ENCODE results near the gene KIAA0319L.
"Not testable (repeated sequence)": the region's sequence is repeated elsewhere in the genome, so short reads cannot be mapped to it uniquely, and the experiment has no call there.

Gene KIAA0319L

DNA sequence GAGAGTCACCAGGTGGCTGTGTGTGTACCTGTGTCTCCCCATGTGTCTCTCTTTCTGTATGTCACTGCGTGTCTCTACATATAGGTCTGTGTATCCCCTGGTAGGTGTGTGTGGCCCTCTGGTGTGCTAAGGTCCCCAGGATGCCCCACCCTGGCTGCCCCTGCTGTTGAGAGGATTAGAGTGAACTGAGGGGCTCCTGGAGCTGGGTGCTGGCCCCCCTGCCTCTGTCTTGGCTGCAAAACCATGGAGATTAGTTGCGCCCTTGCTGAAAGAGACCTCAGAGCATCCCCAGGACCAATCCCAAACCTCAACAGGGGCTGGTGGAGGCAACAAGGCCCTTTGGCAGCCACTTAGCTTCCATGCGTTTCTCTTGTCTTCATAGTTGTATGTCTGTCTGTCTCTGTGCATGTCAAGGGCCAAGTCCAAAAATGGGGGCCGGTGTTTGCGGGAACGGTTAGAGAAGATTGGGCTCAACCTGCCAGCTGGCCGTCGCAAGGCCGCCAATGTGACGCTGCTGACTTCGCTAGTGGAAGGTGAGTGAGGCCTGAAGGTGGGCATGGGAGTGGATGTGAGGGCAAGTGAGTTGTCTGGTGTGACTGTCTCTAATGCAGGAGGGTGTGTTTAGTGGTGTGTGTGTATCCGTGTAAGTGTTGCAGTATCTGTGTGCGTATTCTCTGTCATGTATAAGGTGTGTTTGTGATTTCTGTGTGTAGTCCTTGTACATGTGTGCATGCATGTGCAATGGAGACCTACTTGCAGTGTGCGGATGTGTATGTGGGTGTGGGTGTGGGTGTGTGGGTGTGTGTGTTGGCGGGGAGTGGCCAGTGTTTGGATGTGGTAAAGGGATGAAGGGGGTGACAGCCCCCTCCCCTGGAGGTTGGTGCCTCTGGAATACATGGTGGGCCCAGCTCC, 32.6 kb upstream of the KIAA0319L start:
- peak overlapping the region in 1 of 2 donors; percentile 10 for H3K27ac Mint-ChIP-seq

DNA sequence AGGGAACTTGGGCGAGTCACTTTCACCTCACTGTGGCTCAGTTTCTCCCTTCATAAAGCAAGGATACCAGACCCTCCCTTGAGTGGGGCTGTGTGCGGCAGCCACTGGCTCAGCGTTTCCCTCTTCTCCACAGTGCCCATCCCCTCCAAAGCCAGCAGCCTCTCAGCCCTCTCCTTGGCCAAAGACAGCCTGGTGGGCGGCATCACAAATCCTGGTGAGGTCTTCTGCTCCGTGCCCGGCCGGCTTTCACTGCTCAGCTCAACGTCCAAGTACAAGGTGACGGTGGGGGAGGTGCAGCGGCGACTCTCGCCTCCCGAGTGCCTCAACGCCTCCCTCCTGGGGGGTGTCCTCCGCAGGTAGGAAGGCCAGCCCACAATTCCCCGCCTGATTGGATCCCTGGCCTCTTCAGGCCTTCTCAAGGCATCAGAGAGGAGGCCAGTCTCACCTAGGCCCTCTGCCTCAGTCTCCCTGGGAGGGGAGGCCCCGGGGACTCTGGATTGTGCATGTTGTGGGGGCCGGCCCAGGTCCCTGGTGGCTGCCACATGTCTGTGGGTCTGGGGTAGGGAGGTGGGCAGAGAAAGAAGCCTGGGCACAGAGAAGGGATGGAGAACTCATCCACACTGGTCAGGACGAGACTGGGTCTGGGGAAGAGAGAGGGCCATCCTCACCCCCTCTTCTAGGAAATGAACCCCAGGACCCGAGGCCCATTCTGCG, 31.2 kb upstream of the KIAA0319L start:
- no peak overlapping the region for H3K4me3 Mint-ChIP-seq
- ATAC-seq (no peak), DNase-seq (no peak)
- H3K27ac Mint-ChIP-seq: no peak overlapping the region
- no peaks in the 10 kb centered on the region for H3K9me3 Mint-ChIP-seq
- H3K27me3 Mint-ChIP-seq: no peaks in the 10 kb centered on the region
- H3K4me1 Mint-ChIP-seq: no peaks in the 10 kb centered on the region

More for the DNA sequence above, 32.6 kb upstream of the KIAA0319L start:
- no peak overlapping the region for H3K4me3 Mint-ChIP-seq
- no peaks in the 10 kb centered on the region for H3K27me3 Mint-ChIP-seq
- no peaks in the 10 kb centered on the region for H3K9me3 Mint-ChIP-seq
- H3K4me1 Mint-ChIP-seq: no peaks in the 10 kb centered on the region
- ATAC-seq (no peak), DNase-seq (peak in 1 of 2 donors; percentile 3)

DNA sequence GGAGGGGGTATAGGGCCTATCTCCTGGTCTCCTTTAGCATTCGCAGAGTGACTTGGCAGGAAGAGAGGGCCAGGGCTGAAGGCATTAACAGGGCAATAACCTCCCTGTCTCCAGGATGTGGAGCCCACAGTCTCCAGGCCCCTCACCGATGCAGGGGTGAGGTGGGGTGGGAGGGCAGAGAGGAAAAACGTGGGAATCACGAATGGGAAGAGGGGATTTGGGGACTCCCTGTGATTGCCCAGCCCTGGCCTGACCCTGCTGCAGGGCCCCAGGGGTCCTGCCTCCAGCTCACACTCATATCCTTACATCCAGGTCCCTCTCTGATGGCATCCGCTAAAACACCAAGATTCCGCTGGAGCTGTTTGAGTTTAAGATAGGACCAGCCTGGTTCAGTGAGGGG, 30.5 kb upstream of the KIAA0319L start:
- no peak overlapping the region for H3K27ac Mint-ChIP-seq
- ATAC-seq: no peak

DNA sequence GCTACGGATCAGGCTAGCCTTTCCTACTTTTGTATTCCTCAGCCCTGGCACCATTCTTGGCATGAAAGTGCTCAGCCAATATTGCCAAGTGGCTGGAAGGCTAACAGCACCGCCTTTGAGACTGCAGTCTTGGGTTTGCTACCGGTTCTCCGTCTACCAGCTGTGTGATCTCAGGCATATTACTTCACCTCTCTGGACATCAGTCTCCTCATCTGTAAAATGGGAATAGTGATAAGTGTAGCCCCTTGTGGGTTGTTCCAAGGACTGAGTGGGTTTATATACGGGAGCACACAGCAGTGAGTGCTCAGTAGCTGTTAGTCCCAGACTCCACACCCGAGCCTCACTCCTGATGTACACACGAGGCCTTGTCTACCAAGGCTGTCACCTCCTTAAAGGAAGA, 29.6 kb upstream of the KIAA0319L start:
- DNase-seq: no peak
- H3K27ac Mint-ChIP-seq: peak overlapping the region in 1 of 2 donors; percentile 63
- no peaks in the 10 kb centered on the region for H3K9me3 Mint-ChIP-seq
- H3K4me3 Mint-ChIP-seq: no peak overlapping the region
- H3K4me1 Mint-ChIP-seq: no peaks in the 10 kb centered on the region
- H3K27me3 Mint-ChIP-seq: no peaks in the 10 kb centered on the region
- no peak for ATAC-seq

More for the DNA sequence above, 30.5 kb upstream of the KIAA0319L start:
- DNase-seq: no peak
- no peaks in the 10 kb centered on the region for H3K27me3 Mint-ChIP-seq
- H3K4me3 Mint-ChIP-seq: no peak overlapping the region
- H3K9me3 Mint-ChIP-seq: no peaks in the 10 kb centered on the region
- no peaks in the 10 kb centered on the region for H3K4me1 Mint-ChIP-seq

DNA sequence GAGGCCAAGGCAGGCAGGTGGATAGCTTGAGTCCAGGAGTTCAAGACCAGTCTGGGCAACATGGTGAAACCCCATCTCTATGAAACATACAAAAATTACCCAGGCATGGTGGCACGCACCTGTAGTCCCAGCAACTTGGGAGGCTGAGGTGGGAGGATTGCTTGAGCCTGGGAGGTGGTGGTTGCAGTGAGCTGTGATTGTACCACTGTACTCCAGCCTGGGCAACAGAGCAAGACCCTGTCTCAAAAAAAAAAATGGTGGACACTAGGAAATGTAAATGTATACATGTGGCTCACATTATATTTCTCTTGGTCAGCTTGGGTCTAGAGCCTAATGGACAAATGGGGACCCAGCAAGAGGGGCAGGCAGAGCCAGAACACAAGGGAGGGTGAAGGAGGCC, 28.6 kb upstream of the KIAA0319L start:
- H3K27ac Mint-ChIP-seq, H3K27me3 Mint-ChIP-seq, DNase-seq, H3K9me3 Mint-ChIP-seq, ATAC-seq, H3K4me3 Mint-ChIP-seq, H3K4me1 Mint-ChIP-seq: not testable (repeated sequence)

DNA sequence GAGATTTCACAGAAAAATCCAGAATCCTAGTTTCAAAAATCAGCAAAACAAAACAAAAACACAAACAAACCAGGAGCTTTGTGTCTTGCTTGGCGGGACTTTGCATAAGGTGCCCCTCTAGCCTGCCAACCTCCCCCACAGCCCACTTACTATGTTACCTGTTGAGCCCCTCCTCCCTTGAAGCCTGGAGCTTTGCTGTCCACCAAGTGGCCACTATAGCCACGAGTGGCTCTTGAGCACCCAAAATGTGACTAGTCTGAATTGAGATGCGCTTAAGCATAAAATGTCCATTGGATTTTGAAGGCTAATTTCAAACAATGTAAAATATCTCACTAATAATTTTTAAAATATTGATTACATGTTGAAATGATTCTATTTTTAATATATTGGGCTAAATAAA, 28.1 kb upstream of the KIAA0319L start:
- no peak overlapping the region for H3K27ac Mint-ChIP-seq
- H3K27me3 Mint-ChIP-seq: no peaks in the 10 kb centered on the region
- ATAC-seq (no peak), DNase-seq (no peak)
- H3K9me3 Mint-ChIP-seq: no peaks in the 10 kb centered on the region
- no peak overlapping the region for H3K4me3 Mint-ChIP-seq
- no peaks in the 10 kb centered on the region for H3K4me1 Mint-ChIP-seq

DNA sequence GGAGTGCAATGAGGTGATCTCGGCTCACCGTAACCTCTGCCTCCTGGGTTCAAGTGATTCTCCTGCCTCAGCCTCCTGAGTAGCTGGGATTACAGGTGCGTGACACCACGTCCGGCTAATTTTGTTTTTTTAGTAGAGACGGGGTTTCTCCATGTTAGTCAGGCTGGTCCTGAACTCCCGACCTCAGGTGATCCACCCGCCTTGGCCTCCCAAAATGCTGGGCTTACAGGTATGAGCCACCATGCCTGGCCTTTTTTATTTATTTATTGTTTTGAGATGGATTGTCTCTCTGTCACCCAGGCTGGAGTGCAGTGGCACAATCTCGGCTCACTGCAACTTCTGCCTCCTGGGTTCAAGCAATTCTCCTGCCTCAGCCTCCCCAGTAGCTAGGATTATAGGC, 24.4 kb upstream of the KIAA0319L start:
- not testable (repeated sequence) for H3K27me3 Mint-ChIP-seq, H3K27ac Mint-ChIP-seq, H3K9me3 Mint-ChIP-seq, H3K4me3 Mint-ChIP-seq, DNase-seq, ATAC-seq
- H3K4me1 Mint-ChIP-seq: peaks cover 18% of the 10 kb centered on the region

DNA sequence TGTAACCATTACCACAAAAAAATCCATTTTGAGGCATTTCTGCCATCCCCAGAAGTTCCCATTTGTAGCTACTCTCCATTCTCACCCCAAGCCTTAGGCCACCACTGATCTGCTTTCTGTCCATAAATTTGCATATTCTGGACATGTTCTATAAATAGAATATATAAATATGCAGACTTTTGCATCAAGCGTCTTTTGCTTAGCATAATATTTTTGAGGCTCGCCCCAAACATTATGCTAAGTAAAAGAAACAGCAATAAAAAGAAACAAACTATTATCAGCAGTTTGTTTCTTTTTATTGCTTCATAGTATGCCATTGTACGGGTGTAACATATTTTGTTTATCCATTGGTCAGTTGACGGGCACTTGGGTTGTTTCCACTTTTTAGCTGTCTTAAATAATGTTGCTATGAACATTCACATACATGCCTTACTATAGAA, 23.8 kb upstream of the KIAA0319L start:
- ATAC-seq (no peak), DNase-seq (no peak)
- Mint-ChIP-seq H3K4me3 (no peak overlapping the region), H3K9me3 (no peaks in the 10 kb centered on the region), H3K4me1 (peaks cover 24% of the 10 kb centered on the region), H3K27me3 (peaks cover 15% of the 10 kb centered on the region), H3K27ac (no peak overlapping the region)

DNA sequence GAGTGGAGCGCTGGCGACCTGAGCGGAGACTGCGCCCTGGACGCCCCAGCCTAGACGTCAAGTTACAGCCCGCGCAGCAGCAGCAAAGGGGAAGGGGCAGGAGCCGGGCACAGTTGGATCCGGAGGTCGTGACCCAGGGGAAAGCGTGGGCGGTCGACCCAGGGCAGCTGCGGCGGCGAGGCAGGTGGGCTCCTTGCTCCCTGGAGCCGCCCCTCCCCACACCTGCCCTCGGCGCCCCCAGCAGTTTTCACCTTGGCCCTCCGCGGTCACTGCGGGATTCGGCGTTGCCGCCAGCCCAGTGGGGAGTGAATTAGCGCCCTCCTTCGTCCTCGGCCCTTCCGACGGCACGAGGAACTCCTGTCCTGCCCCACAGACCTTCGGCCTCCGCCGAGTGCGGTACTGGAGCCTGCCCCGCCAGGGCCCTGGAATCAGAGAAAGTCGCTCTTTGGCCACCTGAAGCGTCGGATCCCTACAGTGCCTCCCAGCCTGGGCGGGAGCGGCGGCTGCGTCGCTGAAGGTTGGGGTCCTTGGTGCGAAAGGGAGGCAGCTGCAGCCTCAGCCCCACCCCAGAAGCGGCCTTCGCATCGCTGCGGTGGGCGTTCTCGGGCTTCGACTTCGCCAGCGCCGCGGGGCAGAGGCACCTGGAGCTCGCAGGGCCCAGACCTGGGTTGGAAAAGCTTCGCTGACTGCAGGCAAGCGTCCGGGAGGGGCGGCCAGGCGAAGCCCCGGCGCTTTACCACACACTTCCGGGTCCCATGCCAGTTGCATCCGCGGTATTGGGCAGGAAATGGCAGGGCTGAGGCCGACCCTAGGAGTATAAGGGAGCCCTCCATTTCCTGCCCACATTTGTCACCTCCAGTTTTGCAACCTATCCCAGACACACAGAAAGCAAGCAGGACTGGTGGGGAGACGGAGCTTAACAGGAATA, 20.1 kb upstream of the KIAA0319L start:
- DNase-seq (peak; percentile 68 to 79), ATAC-seq (peak; percentile 90)
- Mint-ChIP-seq H3K27me3 (peaks cover 35% of the 10 kb centered on the region), H3K4me3 (peak overlapping the region; percentile 87 to 94), H3K4me1 (peaks cover 28% of the 10 kb centered on the region), H3K9me3 (no peaks in the 10 kb centered on the region), H3K27ac (peak overlapping the region; percentile 97)

DNA sequence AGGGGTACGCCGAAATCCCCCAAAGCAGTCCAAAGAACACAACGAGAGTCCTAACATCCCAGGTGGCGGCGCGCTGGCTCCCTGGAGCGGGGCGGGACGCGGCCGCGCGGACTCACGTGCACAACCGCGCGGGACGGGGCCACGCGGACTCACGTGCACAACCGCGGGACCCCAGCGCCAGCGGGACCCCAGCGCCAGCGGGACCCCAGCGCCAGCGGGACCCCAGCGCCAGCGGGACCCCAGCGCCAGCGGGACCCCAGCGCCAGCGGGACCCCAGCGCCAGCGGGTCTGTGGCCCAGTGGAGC, 19.5 kb upstream of the KIAA0319L start:
- H3K27ac Mint-ChIP-seq: peak overlapping the region; percentile 80 to 91
- peaks cover 28% of the 10 kb centered on the region for H3K4me1 Mint-ChIP-seq
- peak overlapping the region; percentile 87 to 94 for H3K4me3 Mint-ChIP-seq
- ATAC-seq, DNase-seq, H3K9me3 Mint-ChIP-seq: not testable (repeated sequence)
- H3K27me3 Mint-ChIP-seq: peaks cover 41% of the 10 kb centered on the region

DNA sequence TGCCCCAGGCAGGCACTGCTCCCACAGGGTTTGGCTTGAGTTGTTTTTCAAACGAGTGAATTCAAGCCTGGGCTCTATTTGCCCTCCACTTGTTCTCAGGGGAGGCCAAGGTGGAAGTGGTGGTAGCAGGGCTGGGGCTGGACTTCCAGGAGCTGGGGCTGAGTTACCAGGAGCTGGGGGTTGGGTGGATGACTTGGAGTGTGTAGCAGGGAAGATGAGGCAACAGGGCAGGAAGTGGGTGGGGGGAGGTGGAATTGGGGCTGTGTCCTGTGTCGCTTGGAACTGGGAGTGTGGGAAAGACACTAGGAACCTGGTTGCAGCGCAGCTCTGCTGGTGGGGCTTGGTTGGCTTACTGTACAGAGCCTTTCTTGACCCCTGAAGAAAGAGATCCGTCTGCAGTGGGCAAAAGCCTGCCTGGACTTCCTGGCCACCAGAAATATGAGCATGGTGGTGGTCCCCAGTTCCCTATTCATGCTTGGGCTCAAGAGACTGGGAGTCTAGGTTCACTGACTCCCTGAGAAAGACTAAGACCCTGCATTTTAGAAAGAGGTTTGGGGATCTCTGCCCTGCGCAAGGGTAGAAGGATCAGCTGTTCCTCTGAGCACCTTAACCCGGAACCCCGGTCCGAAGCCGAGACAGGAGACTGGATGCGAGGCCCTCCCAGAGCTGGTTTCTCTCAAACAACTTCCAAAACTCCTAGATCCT, 19.0 kb upstream of the KIAA0319L start:
- peaks cover 28% of the 10 kb centered on the region for H3K4me1 Mint-ChIP-seq
- H3K27ac Mint-ChIP-seq: peak overlapping the region; percentile 80 to 91
- peak overlapping the region; percentile 79 to 80 for H3K4me3 Mint-ChIP-seq
- peaks cover 41% of the 10 kb centered on the region for H3K27me3 Mint-ChIP-seq
- DNase-seq (no peak), ATAC-seq (no peak)
- no peaks in the 10 kb centered on the region for H3K9me3 Mint-ChIP-seq

DNA sequence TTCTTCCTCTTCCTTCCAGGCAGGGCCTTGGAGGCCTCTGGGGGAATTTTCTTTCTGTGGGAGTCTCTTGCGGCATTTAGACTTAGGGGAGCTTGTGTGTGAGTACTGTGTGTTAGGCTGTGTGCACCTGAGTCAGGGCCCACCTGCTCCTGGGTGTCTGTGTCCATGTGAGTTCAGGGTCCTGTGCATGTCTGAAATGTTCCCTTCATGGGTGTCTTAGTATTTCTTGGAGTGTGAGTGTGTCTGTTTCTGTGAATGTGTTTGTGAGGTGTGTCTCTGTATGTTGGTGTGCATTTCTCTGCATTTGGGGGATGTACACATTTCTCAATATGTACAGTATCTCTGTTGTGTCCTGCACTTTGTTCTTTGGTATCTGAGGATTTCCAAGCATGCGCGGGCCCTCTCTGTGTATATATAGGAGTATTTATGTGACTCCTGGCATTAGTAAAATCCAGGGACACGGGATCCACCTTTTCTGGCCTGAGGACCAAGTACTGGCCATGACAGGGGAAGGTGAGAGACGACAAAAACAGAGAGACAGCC, 18.3 kb upstream of the KIAA0319L start:
- Mint-ChIP-seq H3K27me3 (peaks cover 41% of the 10 kb centered on the region), H3K27ac (no peak overlapping the region), H3K9me3 (no peaks in the 10 kb centered on the region), H3K4me3 (no peak overlapping the region), H3K4me1 (peaks cover 28% of the 10 kb centered on the region)
- ATAC-seq (no peak), DNase-seq (no peak)

DNA sequence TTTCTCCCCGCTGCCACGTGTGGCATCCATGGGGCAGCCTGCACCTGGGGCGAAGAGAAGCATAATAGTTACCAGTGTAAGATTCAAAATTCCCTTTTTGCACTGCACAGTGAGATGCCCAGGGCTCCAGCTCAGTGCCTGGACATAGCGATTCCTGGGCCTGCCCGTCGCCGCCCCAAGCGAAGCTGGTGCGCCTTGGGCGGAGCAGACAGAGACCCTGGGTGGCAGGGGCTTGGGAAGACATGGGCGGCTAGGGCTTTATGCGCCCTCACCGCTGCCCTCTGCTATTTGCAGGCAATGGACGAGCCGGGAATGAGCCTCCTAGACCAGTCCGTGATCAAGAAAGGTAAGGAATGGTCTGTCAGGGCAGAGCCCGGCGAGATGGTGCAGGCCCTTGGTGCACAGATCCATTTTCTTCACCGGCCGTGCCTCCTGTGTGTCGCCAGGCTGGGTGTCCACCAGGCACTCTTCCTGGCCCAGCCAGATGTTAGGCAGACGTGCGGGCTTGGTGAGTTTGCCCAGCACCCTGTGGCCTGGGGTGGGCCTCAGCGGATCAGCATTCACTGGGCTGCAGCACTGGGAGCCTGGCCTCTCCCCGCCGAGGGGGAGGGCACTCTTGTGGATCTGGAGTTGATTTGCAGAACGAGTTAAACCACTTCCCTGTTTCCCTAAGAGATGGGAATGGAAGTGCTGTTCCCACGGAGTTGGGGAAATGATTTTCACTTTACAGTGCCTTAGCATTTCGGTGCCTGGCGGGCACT, 17.6 kb upstream of the KIAA0319L start:
- H3K27ac Mint-ChIP-seq: no peak overlapping the region
- H3K4me1 Mint-ChIP-seq: peaks cover 28% of the 10 kb centered on the region
- no peak for DNase-seq
- ATAC-seq: no peak
- no peak overlapping the region for H3K4me3 Mint-ChIP-seq
- H3K27me3 Mint-ChIP-seq: peaks cover 41% of the 10 kb centered on the region
- H3K9me3 Mint-ChIP-seq: no peaks in the 10 kb centered on the region

DNA sequence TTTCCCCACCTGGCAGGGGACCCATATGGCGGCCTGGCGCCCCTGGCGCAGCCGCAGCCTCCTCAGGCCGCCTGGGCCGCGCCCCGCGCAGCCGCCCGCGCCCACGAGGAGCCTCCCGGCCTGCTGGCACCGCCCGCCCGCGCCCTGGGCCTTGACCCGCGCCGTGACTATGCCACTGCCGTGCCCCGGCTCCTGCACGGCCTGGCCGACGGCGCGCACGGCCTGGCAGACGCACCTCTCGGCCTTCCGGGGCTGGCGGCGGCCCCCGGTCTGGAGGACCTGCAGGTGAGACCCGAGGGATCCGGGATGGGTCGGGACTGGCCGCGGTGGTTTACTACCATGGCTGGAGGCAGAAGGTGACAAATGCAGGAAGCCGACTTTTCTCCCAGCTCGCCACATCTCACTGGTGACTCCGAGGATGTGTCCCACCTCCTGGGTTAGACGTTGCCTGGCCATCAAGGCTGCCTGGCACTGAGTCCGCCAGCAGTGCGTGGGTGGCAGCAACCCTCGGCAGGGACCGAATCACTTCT, 17.0 kb upstream of the KIAA0319L start:
- H3K27me3 Mint-ChIP-seq: peaks cover 41% of the 10 kb centered on the region
- no peak overlapping the region for H3K4me3 Mint-ChIP-seq
- no peaks in the 10 kb centered on the region for H3K9me3 Mint-ChIP-seq
- DNase-seq: no peak
- no peak overlapping the region for H3K27ac Mint-ChIP-seq
- ATAC-seq: peak; percentile 11
- H3K4me1 Mint-ChIP-seq: peaks cover 29% of the 10 kb centered on the region

Data from stimulated activated naive CD8-positive, alpha-beta T cell treated with anti-CD3 and anti-CD28 coated beads, Interleukin-15, amount 100 ng/mL, for 72 hours (primary cell).